ENCODE measurements around the gene LRRK1.

Gene LRRK1

GRCh38 chr15:100902436-100903167, 16.6 kb upstream of the LRRK1 start:
- peak; percentile 87 for DNase-seq (ENCODE audit: low read depth)
- no peak for TF ChIP-seq CTCF (conservative IDR thresholded peaks at IDR 0.05; ENCODE audit: low read length)

DNA sequence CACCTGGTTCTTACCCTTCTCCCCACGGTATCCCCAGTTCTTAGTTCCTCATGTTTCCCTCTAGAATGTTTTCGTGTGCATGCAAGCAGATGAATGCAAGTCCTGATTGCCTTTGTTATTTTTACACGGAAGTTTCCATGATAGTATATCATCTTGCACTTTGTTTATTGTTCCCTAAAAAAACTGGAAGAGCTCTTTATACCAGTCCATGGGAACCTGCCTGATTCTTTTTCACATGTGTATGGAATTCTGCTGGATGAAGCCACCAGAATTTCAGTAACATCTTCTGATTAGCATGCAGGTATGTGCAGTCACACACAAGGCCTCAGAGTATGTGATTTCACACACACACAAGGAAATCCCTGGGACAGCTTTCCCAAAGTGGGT, 16.0 kb upstream of the LRRK1 start:
- H3K4me3 ChIP-seq (ENCODE audit: low read length): no peak overlapping the region
- 0 out of 2 replicates have a peak, but pooled peaks have one; percentile 1 for TF ChIP-seq CTCF (conservative IDR thresholded peaks at IDR 0.05; ENCODE audit: low read length)
- DNase-seq (ENCODE audit: low read depth): peak; percentile 14

More at GRCh38 chr15:100902436-100903167, 16.6 kb upstream of the LRRK1 start:
- H3K4me3 ChIP-seq (ENCODE audit: low read length): peak overlapping the region; percentile 41

- DNase-seq (ENCODE audit: low read depth): no peak
- H3K4me3 ChIP-seq (ENCODE audit: low read length): no peak overlapping the region
- TF ChIP-seq CTCF (conservative IDR thresholded peaks at IDR 0.05; ENCODE audit: low read length): no peak
Observed at GRCh38 chr15:100905850-100906249, 13.3 kb upstream of the LRRK1 start.

GRCh38 chr15:100908466-100908865, 10.7 kb upstream of the LRRK1 start:
- no peak for DNase-seq (ENCODE audit: low read depth)
- H3K4me3 ChIP-seq (ENCODE audit: low read length): no peak overlapping the region
- TF ChIP-seq CTCF (conservative IDR thresholded peaks at IDR 0.05; ENCODE audit: low read length): no peak

DNA sequence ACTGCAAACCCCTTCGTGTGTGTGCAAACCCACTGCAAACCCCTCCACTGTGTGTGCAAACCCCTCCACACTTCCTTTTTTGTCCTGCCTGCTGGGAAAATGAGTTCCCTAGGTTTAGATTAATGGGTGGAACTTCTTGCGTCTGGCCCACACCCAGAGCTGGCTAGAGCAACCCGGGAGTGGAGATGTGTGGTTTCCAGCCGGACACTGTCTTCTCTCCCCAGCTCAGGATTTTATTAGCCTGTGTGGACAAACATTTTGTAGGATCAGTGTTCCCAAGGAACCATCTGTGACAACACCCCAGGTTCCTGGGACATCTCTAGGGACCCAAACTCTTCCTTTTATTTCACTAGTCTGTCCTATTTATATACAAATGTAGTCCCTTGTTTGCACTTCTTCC, 9.6 kb upstream of the LRRK1 start:
- H3K4me3 ChIP-seq (ENCODE audit: low read length): no peak overlapping the region
- no peak for TF ChIP-seq CTCF (conservative IDR thresholded peaks at IDR 0.05; ENCODE audit: low read length)
- no peak for DNase-seq (ENCODE audit: low read depth)

DNA sequence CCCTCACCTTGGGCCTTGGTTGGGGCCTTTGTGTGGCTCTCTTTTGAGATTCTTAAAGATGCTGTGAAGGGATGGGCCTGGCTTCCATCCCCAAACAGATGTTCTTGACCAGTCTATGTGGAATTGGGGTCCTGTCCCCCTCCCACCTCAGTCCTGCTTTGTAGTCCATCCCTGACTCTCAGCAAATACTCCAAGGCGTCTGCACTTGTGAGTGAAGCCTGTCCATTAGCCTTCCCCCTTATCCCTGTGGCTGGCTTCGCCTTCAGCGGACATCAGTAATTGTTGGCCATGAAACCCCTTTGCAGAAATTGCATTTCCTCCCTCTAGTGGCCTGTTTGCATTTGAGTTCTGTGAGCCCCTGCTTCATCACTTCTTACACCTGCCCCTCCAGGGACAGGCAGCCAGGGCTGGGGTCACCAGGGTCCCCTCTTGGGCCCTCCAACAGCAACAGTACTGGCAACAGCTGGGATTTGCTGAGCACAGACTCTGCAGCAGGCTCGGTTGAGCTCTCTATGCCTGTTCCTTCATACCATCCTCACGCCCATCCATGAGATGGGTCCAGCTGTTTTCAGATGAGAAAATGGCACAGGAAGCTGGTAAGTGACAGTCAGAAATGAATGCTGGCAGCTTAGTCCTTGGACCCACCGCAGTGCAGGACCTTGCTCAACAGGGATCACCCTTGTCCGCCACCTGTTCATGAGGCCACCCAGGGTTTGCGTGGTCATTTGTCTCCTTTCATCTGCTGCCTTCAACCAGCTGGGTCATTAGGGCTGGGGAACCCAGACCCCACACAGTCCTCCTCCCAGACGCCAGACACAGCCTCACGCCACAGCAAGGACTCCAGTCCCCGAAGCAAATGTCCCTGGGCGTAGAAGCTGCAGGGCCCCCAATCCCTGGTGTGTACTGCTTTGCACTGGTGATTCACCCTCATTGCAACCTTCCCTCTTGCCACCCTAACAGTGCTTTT, 8.9 kb upstream of the LRRK1 start:
- TF ChIP-seq CTCF (conservative IDR thresholded peaks at IDR 0.05; ENCODE audit: low read length): peak; percentile 18
- no peak overlapping the region for H3K4me3 ChIP-seq (ENCODE audit: low read length)
- no peak for DNase-seq (ENCODE audit: low read depth)

All from AG10803 (cell line).